Measurements from ENCODE around the gene AUTS2.

DNA sequence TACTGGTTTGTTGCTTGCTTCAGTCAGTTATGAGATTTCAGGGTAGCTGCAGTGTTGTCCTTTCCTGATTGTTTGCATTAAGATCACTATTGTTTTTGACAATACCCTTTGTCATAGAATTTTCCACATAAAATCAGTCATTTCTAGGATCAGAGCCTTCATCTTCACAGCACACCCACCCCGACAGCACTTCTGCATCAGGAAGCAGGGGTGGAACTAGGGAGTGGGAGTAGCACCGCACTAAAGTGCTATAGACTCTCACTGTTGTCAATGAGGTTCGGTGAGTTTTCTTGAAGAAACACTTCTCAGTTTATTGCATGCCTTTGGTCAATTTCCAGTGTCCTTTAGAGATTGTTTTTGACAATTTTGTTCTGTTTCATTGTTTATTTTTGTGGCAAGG, 632.5 kb downstream of the AUTS2 start:
- TF ChIP-seq SP1 (IDR thresholded peaks at IDR 0.05; ENCODE audit: low read depth, low read length), result no peak
- TF ChIP-seq IKZF1 (conservative IDR thresholded peaks at IDR 0.05), result no peak
- no peak for TF ChIP-seq BCL11A (IDR thresholded peaks at IDR 0.05; ENCODE audit: low read depth, low read length)
- TF ChIP-seq CTCF (IDR thresholded peaks at IDR 0.05 in 2 of 3, conservative IDR thresholded peaks at IDR 0.05 in 1 of 3; ENCODE audit: control insufficient read depth in 2 of 3, extremely low read depth in 1 of 3, insufficient read depth in 1 of 3, low read depth in 3 of 3, low read length in 3 of 3), result no peak
- TF ChIP-seq POLR2AphosphoS5 (IDR thresholded peaks at IDR 0.05; ENCODE audit: low read length), result no peak
- TF ChIP-seq POLR2A (IDR thresholded peaks at IDR 0.05; ENCODE audit: low read depth, low read length), result no peak
- TF ChIP-seq HDAC2 (IDR thresholded peaks at IDR 0.05), result no peak
- no peak for TF ChIP-seq SIX5 (IDR thresholded peaks at IDR 0.05; ENCODE audit: low read depth, low read length, severe bottlenecking)

Data from GM12878 (cell line).